B cell (primary cell): ENCODE data around the gene UBE2G2. TPM values are rescaled to one million over a fixed set of nuclear protein-coding genes. Genes with fewer than 3 reads are reported as not detected.

Experiments used
- ATAC-seq: fragments of 200-7000 bp; cut with Tn5 transposase; one replicate; pipeline ENCODE4 v1.10.0; 2021; ENCODE audit warnings: low read depth, mild to moderate bottlenecking, moderate number of reproducible peaks, moderate library complexity
- CTCF ChIA-PET: fragments of 350-600 bp; sonication (Branson Sonifier 250); formaldehyde crosslinking; loops from one replicate; lab custom pipeline; 2021; ENCODE audit warnings: antibody characterized with exemption, inconsistent platforms; lab: Charles Lee
- POLR2A ChIA-PET: fragments of 350-600 bp; sonication (Branson Sonifier 250); formaldehyde crosslinking; loops from one replicate; lab custom pipeline; 2021; ENCODE audit warnings: antibody characterized with exemption; lab: Charles Lee
- DNase-seq: peaks from one replicate; pipeline ENCODE4 v3.0.0; 2013
- H2AFZ ChIP-seq: 2 replicates; pipeline ENCODE4 v1.6.1; 2012; ENCODE audit warnings: mild to moderate bottlenecking, low read depth, low read length; ENCODE audit not compliant: insufficient read depth, poor library complexity, severe bottlenecking
- H3K27ac ChIP-seq, 2 donors: 1 replicate in 1 of 2; 2 replicates in 1 of 2; pipeline ENCODE4 v1.5.1; 2012 to 2013; ENCODE audit warnings: low read length in 2 of 2, mild to moderate bottlenecking in 2 of 2, moderate library complexity in 1 of 2
- H3K27me3 ChIP-seq, 4 experiments: fragments of 200-600 bp in 1 of 4; sonication (generic) in 1 of 4; replicated peaks in 1 of 4; 1 replicate in 2 of 4; 2 replicates in 2 of 4; pipeline versions ENCODE4 v1.6.1 to v1.7.0; 2013 to 2016; ENCODE audit warnings: low read length in 3 of 4, mild to moderate bottlenecking in 2 of 4, mixed read lengths in 1 of 4, moderate library complexity in 1 of 4; ENCODE audit not compliant: insufficient read depth in 4 of 4, control insufficient read depth in 3 of 4; ENCODE audit errors: control extremely low read depth in 1 of 4
- H3K36me3 ChIP-seq, 2 experiments: replicated peaks in 1 of 2; 1 replicate in 1 of 2; 2 replicates in 1 of 2; pipeline versions ENCODE4 v1.6.1 to v1.7.1; 2013; ENCODE audit warnings: low read length in 1 of 2; ENCODE audit not compliant: insufficient read depth in 2 of 2, control insufficient read depth in 1 of 2; ENCODE audit errors: control extremely low read depth in 1 of 2, extremely low read depth in 1 of 2
- H3K4me1 ChIP-seq, 2 donors: fragments of 200-600 bp in 1 of 2; sonication (generic) in 1 of 2; 1 replicate in 1 of 2; 2 replicates in 1 of 2; pipeline versions ENCODE4 v1.5.1 to v1.6.1; 2013 to 2017; ENCODE audit warnings: low read length in 2 of 2; ENCODE audit not compliant: control insufficient read depth in 2 of 2, insufficient read depth in 2 of 2
- H3K4me2 ChIP-seq: replicated peaks from 2 replicates; pipeline ENCODE3; 2012; ENCODE audit warnings: mild to moderate bottlenecking, low read depth, low read length; ENCODE audit not compliant: poor library complexity, severe bottlenecking
- H3K4me3 ChIP-seq, 5 experiments: fragments of 200-600 bp in 1 of 5; sonication (generic) in 1 of 5; 1 replicate in 3 of 5; 2 replicates in 2 of 5; pipeline versions ENCODE4 v1.5.1 to v1.7.0; 2011 to 2016; ENCODE audit warnings: low read length in 4 of 5, mild to moderate bottlenecking in 4 of 5, low read depth in 2 of 5, control low read depth in 1 of 5, moderate library complexity in 1 of 5; ENCODE audit not compliant: insufficient read depth in 1 of 5; ENCODE audit errors: control extremely low read depth in 1 of 5, extremely low read depth in 1 of 5
- H3K79me2 ChIP-seq: fragments of 200-600 bp; sonication (generic); one replicate; pipeline ENCODE4 v1.6.0; 2016; ENCODE audit warnings: low read length; ENCODE audit not compliant: control insufficient read depth, insufficient read depth
- H3K9ac ChIP-seq: fragments of 200-600 bp; sonication (generic); 2 replicates; pipeline ENCODE4 v1.6.1; 2017; ENCODE audit warnings: mild to moderate bottlenecking, low read length, moderate library complexity
- H3K9me3 ChIP-seq, 3 donors: one replicate each; pipeline versions ENCODE4 v1.6.1 to v1.7.1; 2013; ENCODE audit warnings: low read length in 2 of 3; ENCODE audit not compliant: control insufficient read depth in 2 of 3, insufficient read depth in 1 of 3; ENCODE audit errors: control extremely low read depth in 1 of 3
- H4K20me1 ChIP-seq: 2 replicates; pipeline ENCODE4 v1.6.0; 2012; ENCODE audit warnings: mild to moderate bottlenecking, low read length; ENCODE audit not compliant: insufficient read depth, control insufficient read depth, poor library complexity, severe bottlenecking
- H3K27ac Mint-ChIP-seq: one replicate; pipeline ENCODE4 v1.8.0; 2021; ENCODE audit warnings: mixed read lengths
- H3K27me3 Mint-ChIP-seq: one replicate; pipeline ENCODE4 v1.8.0; 2021; ENCODE audit warnings: mixed read lengths
- H3K4me1 Mint-ChIP-seq: one replicate; pipeline ENCODE4 v1.8.0; 2021; ENCODE audit warnings: mixed read lengths
- H3K4me3 Mint-ChIP-seq: one replicate; pipeline ENCODE4 v1.8.0; 2021; ENCODE audit warnings: mixed read lengths
- H3K9me3 Mint-ChIP-seq: one replicate; pipeline ENCODE4 v1.8.0; 2022; ENCODE audit warnings: mixed read lengths; ENCODE audit not compliant: insufficient read depth
- EZH2 ChIP-seq: IDR thresholded peaks from 2 replicates; pipeline ENCODE4 v1.6.1; 2012; ENCODE audit warnings: borderline replicate concordance, low read depth, mild to moderate bottlenecking, moderate library complexity, low read length; ENCODE audit not compliant: insufficient read depth, poor library complexity, severe bottlenecking
- WGBS: methylation state at CpG from one replicate; pipeline ENCODE4 v1.1.5; 2013; ENCODE audit warnings: missing lambda C conversion rate; ENCODE audit not compliant: insufficient coverage; 5-methylcytosine and 5-hydroxymethylcytosine counted together
- intact Hi-C: fragments of 100-400 bp; cut with micrococcal nuclease; formaldehyde crosslinking; loops from one replicate; pipeline ENCODE4 v1.10.0; 2022
- polyA plus RNA-seq: library from polyadenylated mRNA; depleted of rRNA; stranded (reverse); fragments of >200 nt; gene quantifications from 2 replicates; pipeline ENCODE4 v1.2.3, GENCODE V29; 2012
- total RNA-seq, 2 donors: library from RNA; stranded (reverse); fragments of 120-200 nt in 1 of 2; gene quantifications; 1 replicate in 1 of 2; 2 replicates in 1 of 2; pipeline versions ENCODE4 v1.2.3 to v1.2.4, GENCODE V29; 2013 to 2022
- TF ChIP-seq, protein P1 (sequence below): fragments of 200-600 bp; IDR thresholded peaks from one replicate; pipeline ENCODE4 v1.8.0; 2022; ENCODE audit warnings: antibody characterized with exemption, mild to moderate bottlenecking

Gene UBE2G2
- total and polyA plus RNA-seq, 2 donors (not counting 1 experiment from before 2014, with no cell fraction given), result 96.4 to 109 TPM

DNA sequence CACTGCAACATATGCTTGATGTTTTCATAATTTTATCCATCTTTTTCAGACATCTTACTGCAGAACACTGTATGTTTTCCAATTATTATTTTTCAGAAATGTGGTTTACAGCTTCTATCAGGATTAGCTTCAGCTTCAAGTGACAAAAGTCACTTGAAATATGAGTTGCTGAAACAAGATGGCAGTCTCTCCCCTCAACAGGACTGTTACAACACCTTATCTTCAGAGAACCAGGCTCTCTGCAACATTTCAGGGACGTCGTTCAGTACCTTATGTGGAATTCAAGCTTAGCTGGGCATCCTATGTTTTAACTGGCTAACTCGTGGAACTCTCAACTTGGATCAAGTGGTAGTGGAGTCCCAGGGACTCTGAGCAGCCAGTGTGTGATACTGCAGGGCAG is 2.0 kb upstream of the UBE2G2 start:
- Mint-ChIP-seq H3K4me1 (peaks cover 30% of the 10 kb centered on the region), H3K9me3 (no peaks in the 10 kb centered on the region), H3K27me3 (no peaks in the 10 kb centered on the region), H3K27ac (no peak overlapping the region), H3K4me3 (peak overlapping the region; percentile 88)
- intact Hi-C loops, result loop anchor here (5.0 kb wide), 2 partner anchors 324 to 1016 kb away; partner anchors contain the start of gene RRP1
- H3K4me3 ChIP-seq, result no peak overlapping the region
- no peaks in the 10 kb centered on the region for H3K27me3 ChIP-seq
- WGBS, result 76% methylated on average over 3 of the region's 3 CpGs
- H3K4me2 ChIP-seq, result no peak overlapping the region
- H3K27ac ChIP-seq, result no peak overlapping the region
- TF ChIP-seq EZH2, result no peak
- TF ChIP-seq, protein P1, sequence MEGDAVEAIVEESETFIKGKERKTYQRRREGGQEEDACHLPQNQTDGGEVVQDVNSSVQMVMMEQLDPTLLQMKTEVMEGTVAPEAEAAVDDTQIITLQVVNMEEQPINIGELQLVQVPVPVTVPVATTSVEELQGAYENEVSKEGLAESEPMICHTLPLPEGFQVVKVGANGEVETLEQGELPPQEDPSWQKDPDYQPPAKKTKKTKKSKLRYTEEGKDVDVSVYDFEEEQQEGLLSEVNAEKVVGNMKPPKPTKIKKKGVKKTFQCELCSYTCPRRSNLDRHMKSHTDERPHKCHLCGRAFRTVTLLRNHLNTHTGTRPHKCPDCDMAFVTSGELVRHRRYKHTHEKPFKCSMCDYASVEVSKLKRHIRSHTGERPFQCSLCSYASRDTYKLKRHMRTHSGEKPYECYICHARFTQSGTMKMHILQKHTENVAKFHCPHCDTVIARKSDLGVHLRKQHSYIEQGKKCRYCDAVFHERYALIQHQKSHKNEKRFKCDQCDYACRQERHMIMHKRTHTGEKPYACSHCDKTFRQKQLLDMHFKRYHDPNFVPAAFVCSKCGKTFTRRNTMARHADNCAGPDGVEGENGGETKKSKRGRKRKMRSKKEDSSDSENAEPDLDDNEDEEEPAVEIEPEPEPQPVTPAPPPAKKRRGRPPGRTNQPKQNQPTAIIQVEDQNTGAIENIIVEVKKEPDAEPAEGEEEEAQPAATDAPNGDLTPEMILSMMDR, result no peak
- DNase-seq (no peak), ATAC-seq (no peak)
- ChIA-PET POLR2A (interaction anchor here (1.0 kb wide), 1 partner anchor 14 kb away, joined by 3 read pairs; the partner anchor contains the start of gene SUMO3), CTCF (interaction anchor here (0.6 to 1.3 kb wide), 3 partner anchors 89 to 251 kb away, joined by 3 to 4 read pairs (median 3); partner anchors contain the start of gene SLX9)
- peaks cover 23% of the 10 kb centered on the region for H4K20me1 ChIP-seq
- peaks cover 35% of the 10 kb centered on the region for H3K79me2 ChIP-seq
- H2AFZ ChIP-seq, result no peak overlapping the region
- no peaks in the 10 kb centered on the region for H3K9me3 ChIP-seq
- H3K36me3 ChIP-seq, result peaks cover 1 to 30% of the 10 kb centered on the region in 2 experiments
- no peak overlapping the region for H3K9ac ChIP-seq
- H3K4me1 ChIP-seq, result peaks cover 19 to 21% of the 10 kb centered on the region in 2 donors
